ENCODE results near the gene LRRFIP1.
"Not testable (repeated sequence)": the region's sequence is repeated elsewhere in the genome, so short reads cannot be mapped to it uniquely, and the experiment has no call there.

Gene LRRFIP1, protein sequence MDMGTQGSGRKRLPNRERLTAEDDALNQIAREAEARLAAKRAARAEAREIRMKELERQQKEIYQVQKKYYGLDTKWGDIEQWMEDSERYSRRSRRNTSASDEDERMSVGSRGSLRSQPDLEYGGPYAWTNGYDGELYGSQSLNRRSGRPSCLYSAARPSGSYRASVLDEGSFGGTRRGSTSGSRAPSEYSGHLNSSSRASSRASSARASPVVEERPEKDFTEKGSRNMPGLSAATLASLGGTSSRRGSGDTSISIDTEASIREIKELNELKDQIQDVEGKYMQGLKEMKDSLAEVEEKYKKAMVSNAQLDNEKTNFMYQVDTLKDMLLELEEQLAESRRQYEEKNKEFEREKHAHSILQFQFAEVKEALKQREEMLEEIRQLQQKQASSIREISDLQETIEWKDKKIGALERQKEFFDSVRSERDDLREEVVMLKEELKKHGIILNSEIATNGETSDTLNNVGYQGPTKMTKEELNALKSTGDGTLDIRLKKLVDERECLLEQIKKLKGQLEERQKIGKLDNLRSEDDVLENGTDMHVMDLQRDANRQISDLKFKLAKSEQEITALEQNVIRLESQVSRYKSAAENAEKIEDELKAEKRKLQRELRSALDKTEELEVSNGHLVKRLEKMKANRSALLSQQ

DNA sequence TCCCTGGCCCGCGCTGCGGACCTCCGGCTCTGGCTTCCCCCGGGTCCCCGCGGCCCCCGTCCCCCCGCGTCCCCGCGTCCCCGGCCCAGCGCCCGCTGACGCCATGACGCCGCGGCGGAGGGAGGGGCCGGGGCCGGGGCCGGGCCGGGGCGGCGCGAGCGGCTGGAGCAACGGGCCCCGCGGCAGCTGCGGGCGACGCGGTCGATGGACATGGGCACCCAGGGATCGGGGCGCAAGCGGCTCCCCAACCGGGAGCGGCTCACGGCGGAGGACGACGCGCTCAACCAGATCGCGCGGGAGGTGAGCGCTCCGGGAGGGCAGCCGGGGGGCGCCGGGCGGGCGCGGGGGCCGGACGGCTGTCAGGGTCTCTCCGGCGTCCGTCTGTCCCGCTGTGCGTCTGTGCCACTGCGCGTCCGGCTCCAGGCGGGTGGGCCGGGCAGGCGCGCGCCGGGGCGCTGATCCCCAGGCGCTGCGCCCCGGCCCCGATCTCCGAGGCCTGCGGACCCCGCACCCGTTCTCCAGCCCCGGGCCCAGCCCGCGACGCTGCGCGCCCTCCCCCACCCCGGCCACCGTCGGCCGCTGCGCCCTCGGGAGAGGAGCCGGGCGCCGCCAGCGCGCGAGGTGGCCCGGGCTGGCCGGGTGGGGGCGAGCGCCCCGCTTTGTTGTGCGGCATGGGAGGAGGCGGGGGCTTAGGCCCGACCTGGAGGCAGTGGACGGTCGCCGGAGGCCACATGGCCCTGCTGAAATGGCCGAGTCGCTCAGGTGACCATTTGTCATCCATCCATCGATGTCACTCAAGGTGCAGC is at the start of gene LRRFIP1:
TSS of gene LRRFIP1 (plus strand) at position 147 of the 806 bp plus-strand sequence. CDS start at position 205, 58 bp downstream.
- DNase-seq (ENCODE audit: low read depth) = no peak

DNA sequence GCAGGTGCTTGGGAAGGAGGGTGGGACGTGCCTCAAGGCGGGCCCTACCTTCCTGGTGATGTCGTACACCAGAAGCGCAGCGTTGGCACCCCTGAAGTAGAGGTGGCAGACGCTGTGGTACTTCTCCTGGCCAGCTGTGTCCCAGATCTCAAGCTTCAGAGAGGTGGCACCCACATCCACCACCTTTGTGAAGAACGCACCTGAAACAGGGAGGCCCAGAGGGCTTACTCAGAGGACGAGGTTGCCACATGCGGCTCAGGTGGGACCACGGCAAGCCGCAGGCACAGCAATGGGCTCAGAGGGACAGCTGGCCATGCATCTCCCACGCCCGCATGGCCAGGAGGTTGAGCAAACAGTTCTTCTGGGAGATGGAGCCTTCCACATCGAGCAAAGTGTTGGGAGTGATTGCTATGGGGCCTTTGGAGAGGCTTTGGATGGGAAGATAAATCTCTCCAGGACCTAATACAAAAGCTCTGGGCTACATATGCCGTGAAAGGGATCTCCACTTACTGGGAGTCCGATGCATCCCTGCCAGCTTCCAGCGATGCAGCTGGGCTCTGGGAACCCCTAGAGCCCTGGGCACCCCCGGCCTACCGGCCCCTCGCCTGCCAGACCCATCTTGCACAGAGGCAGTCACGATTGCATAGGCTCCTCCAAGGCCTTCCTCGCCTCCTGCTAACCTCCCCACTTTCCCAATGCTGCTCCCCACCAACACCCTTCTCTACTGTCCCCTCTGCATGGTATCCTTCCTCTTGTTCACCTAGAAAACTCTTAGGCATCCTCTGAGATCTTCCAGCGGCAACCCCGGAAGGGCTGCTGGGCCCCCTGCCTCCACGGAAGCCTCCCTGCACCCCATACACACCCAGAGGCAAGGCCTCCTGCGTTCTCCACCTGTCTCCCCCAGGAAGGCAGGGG is 49.2 kb upstream of the LRRFIP1 start:
- DNase-seq (ENCODE audit: low read depth) = no peak

DNA sequence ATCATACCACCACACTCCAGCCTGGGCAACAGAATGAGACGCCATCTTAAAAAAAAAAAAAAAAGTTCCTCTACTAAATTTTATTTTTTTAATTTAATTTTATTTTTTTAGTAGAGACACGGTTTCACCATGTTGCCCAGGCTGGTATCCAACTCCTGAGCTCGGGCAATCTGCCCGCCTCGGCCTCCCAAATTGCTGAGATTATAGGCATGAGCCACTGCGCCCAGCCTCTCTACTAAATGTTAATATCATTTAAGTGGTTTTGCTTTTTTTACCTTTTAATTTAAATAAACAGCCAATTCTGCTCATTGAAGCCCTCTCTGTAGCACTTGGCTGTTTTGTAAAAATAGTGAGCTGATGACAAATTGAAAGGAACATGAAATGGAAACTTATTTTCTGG is 46.1 kb upstream of the LRRFIP1 start:
- no peak for DNase-seq (ENCODE audit: low read depth)

DNA sequence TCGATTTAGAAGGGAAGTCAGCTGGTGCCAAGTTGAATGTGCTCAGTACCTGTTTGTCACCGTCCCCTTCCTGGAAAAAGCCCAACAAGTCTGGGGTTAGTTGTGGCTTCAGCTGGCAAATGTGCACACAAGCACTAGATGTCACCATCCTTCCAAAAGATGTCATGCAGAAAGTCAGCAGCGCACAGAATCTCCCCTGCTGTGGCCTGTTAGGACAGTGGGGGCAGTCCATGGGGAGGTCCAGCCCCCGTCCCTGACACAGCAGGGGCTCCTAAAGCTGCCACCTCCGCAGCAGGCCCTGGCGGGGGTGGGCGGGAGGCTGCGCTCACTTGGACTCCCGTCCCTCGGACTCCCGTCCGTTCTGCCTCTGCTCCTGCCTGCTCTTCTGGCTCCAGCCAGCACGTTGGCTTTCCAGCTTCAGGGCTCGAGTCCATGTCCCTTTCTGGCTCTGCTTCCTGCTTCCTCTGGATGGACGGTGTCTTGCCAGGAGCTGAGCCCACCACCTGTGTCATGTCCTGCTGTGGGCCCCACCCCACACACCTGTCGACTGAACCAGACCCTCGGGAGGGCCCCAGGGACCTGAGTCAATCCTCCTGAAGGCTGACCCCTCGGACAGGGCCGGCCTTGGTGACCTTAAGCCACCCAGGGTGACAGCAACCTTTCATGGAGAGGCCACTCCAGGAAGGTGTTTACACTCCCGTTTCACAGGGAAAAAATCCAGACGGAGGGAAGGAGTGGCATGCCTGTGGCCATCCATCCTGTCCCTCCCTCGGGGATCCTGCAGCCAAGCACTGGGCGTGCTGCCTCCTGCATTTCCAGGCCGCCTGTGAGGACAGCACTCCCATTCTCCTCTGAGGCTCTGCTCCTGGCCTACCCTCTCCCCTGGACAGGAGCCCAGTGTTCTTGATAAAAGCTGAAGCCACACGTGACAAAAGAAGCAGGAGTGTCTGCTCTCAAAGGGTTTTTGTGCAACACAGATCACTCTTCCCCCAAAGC is 45.3 kb upstream of the LRRFIP1 start:
- DNase-seq (ENCODE audit: low read depth) = no peak

DNA sequence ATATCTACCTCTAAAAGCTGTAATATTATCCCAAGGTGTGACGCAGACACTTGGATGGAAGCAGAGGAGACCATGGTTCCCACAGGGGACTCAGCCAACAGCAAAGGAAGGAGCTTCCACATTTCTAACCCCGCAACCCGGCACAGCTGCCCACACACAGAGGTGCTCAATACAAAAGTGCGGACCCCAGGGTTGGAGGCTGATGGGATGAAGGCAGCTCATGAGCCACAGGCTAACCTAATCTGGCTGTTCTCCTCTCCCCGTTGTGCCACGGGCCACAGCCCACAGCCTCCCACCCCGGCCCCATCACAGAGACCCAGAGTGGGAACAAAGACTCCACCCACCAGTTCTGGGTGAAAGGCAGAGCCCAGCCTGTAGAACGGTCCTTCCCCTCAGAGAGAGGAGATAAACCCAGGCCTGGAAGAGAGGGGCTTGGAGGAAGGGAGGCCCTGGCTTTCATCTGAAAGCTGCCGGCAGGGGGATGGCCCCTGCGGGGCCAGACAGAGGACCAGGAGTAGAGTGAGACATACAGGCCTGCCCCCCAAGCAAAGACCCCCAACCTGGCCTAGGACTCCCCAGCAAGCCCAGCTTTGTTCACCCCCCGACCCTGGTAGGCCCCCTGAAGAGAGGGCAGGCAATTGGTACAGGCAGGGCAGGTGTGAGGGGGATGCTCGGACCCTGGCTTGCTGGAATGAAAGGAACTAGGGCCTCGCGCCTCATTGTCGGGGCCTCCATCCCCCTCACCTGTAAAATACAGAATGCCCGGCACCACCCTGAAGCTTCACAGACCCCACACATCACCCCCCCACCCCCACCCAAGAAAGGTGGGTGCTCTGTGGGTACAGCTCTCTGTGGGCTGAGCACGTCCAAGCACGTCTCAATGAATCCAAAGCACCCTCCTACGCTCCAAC is 43.7 kb upstream of the LRRFIP1 start:
- no peak for DNase-seq (ENCODE audit: low read depth)

DNA sequence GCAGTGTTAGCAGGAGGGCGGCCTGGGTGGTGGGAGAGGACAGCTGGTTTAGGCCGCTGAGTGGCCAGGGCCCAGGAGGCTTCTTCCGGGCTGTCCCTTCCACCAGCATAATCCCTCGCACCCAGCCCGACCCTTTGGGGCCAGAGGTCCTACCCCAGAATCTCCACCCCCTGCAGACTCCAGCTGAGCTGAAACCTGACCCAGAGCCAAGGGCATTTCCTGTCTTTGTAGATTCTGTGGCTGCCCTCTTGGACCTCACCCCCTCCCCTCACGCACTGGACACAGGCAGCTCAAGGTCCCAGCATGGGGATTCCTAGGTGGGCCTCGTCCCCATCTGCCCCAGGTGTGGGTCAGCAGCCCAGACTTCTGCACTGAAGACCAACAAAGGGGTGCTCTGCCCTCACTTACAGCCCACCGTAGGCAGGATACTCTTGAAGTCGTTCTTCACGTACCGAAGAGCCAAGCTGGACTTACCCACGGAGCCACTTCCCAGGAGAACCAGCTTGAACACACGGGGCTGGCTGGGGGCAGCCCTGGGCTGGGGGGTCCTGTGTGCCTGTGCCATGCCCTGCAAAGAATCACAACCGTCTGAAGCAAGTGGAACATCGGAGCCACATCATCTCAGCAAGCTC is 41.7 kb upstream of the LRRFIP1 start:
- DNase-seq (ENCODE audit: low read depth) = no peak

DNA sequence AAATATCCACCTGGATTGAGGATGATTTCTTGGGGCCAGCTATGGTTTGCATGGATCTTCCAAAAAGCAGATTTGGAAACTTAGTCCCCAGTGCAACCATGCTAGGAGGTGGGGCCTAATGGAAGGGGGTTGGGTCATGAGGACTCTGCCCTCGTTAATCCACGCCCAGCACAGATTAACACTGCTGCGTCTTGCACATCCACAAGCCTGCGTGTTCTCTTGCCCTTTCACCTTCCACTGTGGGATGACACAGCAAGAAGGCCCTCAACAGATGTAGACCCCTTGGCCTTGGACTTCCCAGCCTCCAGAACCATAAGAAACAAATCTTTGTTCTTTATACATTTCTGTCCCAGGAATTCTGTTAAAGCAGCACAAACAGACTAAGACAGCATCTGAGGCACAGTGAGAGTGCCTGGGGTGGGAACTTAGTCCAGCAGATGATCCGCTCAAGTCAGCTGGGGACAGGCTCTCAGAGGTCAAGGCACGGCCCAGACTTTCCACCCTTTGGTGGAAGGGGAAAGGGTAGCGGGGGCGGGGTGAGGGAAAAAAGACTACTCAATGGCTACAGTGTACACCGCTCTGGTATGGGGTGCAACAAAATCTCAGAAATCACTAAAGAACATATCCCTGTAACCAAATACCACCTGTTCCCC is 39.2 kb upstream of the LRRFIP1 start:
- DNase-seq (ENCODE audit: low read depth) = no peak

DNA sequence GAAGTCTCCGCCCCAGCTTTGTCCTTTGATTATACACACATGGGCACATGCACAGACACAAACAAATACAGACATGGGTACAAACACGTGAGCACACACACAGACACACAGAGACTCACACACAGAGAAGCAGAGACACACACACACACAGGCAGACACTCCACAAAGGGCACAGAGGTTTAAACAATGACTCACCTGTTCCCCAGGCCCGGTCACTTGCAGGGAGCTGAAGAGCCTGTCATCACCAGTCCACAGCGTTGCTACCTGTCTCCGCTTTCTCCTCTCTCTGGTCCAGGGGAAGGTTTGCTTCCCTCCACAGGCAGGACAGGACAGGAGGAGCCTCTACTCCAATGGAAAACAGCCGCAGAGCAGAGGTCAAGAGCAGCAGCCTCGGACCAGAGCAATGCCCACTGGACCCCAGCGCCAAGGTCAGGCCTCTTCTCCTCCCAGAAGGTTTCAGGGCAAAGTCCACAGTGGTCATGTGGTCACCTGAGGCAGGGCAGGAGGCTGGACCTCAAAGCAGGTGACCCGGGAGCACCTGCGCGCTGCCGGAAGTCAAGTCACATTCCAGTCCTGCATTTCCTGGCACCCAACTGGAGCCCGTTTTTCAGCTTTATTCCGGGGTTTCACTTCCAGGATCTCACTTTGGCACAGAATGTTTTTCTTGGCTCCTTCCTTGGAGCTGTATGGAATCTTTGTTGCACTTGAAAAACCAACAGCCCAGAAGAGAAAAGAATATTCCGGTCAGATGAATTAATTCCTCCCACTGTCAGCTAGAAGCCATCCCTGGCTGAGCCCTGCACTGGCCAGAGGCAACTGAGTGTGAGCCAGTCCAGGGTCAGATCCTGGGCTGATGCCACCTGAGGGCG is 36.9 kb upstream of the LRRFIP1 start, which contains the start of gene RAB17:
TSS of gene RAB17 (minus strand) at position 463 of the 869 bp plus-strand sequence. CDS start 4,580 bp downstream, outside the sequence.
- no peak for DNase-seq (ENCODE audit: low read depth)

DNA sequence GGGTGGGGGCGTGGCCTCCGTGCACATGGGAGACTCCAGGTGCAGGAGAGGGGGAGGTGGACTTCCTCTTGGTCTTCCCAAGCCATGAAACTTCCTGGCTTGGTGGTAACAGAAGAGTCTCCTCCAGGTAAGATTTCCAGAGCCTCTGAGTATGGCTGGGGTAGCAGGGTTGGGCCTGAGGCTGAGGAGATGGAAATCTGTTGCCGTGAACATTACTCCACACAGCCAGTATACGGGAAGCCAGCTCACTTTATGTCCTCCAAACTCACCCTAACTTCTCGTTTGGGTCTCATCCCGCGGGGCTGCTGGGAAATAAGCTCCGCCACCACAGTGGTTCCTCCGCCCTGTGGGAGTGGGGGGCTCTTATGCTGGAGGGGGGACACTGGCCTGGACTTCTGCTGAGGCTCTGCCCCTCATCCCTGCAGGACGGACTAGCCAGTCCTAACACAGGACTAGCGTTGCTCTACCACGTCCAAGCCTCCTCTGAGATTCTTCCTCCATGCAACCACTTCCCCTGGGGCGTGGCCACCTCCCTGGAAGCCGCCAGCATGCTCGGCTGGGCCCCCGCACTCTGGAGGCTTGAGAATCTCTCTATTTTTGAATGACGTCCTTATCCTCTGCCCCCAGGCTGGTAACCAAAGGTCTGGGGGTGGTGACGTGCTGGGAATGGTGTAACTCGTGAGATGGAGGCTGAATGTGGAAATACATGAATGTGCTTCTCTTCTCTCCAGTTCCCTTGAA is 36.1 kb upstream of the LRRFIP1 start:
- DNase-seq (ENCODE audit: low read depth) = no peak

DNA sequence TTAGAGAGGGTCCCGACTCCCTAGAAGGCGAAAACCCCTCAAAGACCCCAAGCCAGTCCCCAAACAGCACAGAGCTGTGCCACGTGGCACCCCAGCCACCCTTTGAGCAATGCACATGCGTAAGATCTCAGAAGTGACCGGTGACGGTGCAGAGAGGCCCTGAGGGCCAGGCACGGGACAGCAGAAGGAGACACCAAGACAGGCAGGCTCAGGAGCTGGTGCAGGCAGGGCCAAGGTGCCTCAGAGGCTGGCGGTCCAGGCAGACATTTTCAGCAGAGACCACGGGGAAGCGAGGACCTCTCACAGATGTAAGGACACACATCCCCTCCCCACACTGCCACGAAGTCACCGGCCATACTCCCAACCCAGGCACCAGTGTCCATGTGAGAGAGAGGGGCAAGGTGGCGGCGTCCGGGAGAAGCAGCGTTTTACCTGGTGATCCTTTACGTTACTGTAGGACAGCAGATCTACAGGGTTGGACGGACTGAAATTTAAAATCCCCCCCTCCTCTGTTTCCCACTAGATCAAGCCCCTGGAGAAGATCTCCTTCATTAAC is 34.9 kb upstream of the LRRFIP1 start:
- no peak for DNase-seq (ENCODE audit: low read depth)

DNA sequence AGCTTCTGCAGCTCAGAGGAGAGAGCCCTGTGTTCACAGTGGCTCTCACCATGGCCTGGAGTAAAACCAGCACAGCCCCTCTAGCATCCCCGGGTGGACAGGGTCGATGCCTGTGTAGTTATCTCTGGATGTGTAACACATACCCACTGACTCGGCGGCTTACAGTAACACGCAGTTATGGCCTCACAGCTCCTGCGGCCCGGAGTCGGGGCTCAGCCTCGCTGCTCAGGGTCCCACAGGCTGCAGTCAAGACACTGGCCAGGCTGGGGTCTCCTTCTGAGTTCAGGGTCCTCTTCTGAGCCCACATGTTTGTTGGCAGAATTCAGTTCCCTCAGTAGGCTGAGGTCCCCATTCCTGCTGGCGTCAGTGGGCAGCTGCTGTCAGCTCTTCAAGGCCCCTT is 34.4 kb upstream of the LRRFIP1 start:
- DNase-seq (ENCODE audit: low read depth) = no peak

DNA sequence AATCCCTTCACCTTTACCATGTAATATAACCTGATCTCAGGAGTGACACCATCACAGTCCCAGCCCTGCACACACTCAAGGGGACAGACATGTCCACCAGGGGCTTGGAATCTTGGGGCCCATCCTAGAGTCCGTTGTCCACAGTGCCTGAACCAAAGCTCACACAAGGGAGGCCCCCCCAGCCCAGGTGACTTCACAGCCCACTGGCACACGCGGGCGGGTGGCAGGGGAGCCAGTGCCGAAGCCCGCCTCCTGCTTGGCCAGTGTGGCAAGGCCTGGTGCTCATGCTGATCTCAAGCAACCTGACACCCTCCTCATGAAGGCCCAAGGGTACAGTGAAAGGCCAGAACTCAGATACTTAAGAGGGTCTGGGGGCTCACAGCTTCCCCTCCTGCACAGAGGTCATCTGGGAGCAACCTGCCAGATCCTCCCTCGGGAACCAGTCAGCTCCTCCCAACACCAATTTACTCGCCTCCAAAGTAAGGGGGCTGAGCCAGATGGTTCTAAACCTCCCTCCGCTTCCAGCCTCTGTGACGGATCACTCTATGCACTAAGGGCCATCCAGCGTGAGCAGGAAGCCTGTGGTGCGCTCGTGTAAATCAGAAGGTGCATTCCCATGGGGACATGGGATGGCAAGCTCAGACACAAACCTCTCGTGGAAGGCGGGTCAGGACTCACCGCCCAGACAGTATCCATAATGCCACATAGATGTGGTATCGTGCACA is 33.6 kb upstream of the LRRFIP1 start:
- DNase-seq (ENCODE audit: low read depth) = no peak

DNA sequence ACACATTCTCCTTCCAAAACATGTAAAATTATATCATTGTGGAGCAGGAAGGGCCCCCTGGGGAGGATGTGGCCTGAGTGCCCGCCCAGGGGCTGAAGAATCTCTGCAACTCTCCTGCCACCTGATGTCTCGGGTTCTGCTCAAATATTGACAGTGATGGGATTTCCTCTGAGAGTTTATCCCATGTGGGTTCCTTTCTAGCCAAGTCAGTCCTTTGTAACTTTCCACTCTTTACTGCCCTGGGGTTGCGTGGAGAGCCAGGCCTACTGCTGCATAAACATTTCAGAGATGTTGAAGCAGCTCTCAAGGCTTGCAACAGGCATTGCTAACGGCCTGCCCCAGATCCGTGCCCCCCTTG is 32.9 kb upstream of the LRRFIP1 start:
- DNase-seq (ENCODE audit: low read depth) = no peak

DNA sequence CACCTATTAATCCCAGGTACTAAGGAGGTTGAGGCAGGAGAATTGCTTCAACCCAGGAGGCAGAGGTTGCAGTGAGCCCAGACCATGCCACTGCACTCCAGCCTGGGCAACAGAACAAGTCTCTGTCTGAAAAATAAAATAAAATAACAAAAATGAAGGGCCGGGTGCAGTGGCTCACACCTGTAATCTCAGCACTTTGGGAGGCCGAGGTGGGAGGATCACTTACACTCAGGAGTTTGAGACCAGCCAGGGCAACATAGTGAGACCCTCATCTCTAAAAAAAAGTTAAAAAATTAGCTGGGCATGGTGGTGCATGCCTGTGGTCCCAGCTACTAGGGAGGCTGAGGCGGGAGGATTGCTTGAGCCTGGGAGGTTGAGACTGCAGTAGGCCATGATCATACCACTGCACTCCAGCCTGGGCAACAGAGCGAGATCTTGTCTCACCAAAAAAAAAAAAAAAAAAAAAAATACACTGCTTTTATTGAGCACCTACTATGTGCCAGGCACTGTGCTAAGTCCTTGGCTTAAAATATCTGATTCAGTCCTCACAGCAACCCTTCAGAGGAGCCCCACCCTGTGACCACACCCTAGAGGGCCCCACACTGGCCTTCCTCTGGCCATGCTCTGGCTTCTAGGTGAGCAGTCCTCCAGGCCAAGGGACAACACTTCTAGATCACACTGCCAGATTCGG is 31.4 kb upstream of the LRRFIP1 start:
- not testable (repeated sequence) for DNase-seq (ENCODE audit: low read depth)

All from GM04504 (cell line).